Tongue (tissue), 3 donors: ENCODE measurements around the gene MCC. TPM values are rescaled to one million over a fixed set of nuclear protein-coding genes. Genes with fewer than 3 reads are reported as not detected.

Experiments
- DNase-seq: peaks from one replicate; pipeline ENCODE4 v3.0.0-alpha.2; 2015
- small RNA-seq: library from RNA; depleted of rRNA; stranded (forward); fragments of <200 nt; gene quantifications from one replicate; pipeline ENCODE3, GENCODE V24; 2014; ENCODE audit warnings: low replicate concordance
- total RNA-seq: library from RNA; depleted of rRNA; stranded (reverse); fragments of >200 nt; gene quantifications from one replicate; pipeline ENCODE4 v1.2.3, GENCODE V29; 2014

The MCC gene
- total RNA-seq, 1 donor from 2014 or later: 51.2 TPM

- no peak for DNase-seq
Observed at GRCh38 chr5:112975721-112976431, 512.4 kb downstream of the MCC start.

GRCh38 chr5:112974901-112975300, 513.4 kb downstream of the MCC start:
- DNase-seq: no peak

- DNase-seq: no peak
Observed at GRCh38 chr5:112973904-112974303, 514.3 kb downstream of the MCC start.

- no peak for DNase-seq
Observed at GRCh38 chr5:112973036-112973435, 515.2 kb downstream of the MCC start.

Small RNAs within 50 kb of the gene (small RNA-seq; reads per million reads assigned to genes)
- not detected for gene RNU4ATAC13P

Other genes starting within 250 kb of the MCC start
- not detected for gene TSSK1B, start 53.5 kb downstream of the MCC start, total RNA-seq
- gene YTHDC2, start 25.2 kb upstream of the MCC start, total RNA-seq: 44.0 TPM